ENCODE measurements around the gene LRRC73.

LRRC73 gene

GRCh38 chr6:43457643-43458042, 52.5 kb downstream of the LRRC73 start:
- no peaks in the 10 kb centered on the region for H3K36me3 ChIP-seq
- H3K9me3 ChIP-seq: no peaks in the 10 kb centered on the region
- no peak overlapping the region for H3K4me3 ChIP-seq
- H3K4me1 ChIP-seq: peaks cover 0 to 21% (median 14%) of the 10 kb centered on the region in 4 donors
- peaks cover 0 to 47% of the 10 kb centered on the region in 2 donors for H3K27me3 ChIP-seq
- TF ChIP-seq CTCF (IDR thresholded peaks at IDR 0.05): no peak
- DNase-seq: no peak
- H3K27ac ChIP-seq: no peak overlapping the region
- intact Hi-C loops (cut with DNase I; ENCODE audit: low total_unique reads): no loop called here
